HCT116 (cell line): ENCODE results near the gene MTHFS. TPM values are rescaled to one million over a fixed set of nuclear protein-coding genes. Genes with fewer than 3 reads are reported as not detected.

Experiments used
- ATAC-seq: fragments of 200-7000 bp; cut with Tn5 transposase; 2 replicates; pipeline ENCODE4 v1.9.1; 2020; ENCODE audit warnings: mild to moderate bottlenecking, moderate library complexity
- BruUV-seq: library from RNA; stranded (reverse); fragments of 400-500 nt; replicated peaks from 2 replicates; lab custom pipeline; 2021; lab: Mats Ljungman, UMichigan
- CTCF ChIA-PET: fragments of 300-600 bp; sonication (Branson Sonifier 250); formaldehyde crosslinking; loops from one replicate; lab custom pipeline; 2021; ENCODE audit warnings: antibody characterized with exemption; lab: Charles Lee
- POLR2A ChIA-PET: fragments of 300-600, 350-600 bp; sonication (Branson Sonifier 250); formaldehyde crosslinking; loops from one replicate; lab custom pipeline; 2021; ENCODE audit warnings: antibody characterized with exemption; lab: Charles Lee
- RAD21 ChIA-PET, 2 experiments: fragments of 300-600 bp; sonication (Branson Sonifier 250); formaldehyde crosslinking; loops; one replicate each; lab custom pipeline; 2023; ENCODE audit warnings: low total read pairs in 2 of 2; ENCODE audit not compliant: uncharacterized antibody in 2 of 2, unreplicated experiment in 2 of 2, low non-redundant PET in 1 of 2; lab: Charles Lee
- DNase-seq: peaks from one replicate; pipeline ENCODE4 v3.0.0-alpha.2; 2010; ENCODE audit warnings: low read depth, low spot score
- H2AFZ ChIP-seq: fragments of 200-600 bp; shearing (Covaris generic), sonication (generic); 2 replicates; pipeline ENCODE4 v1.6.1; 2017; ENCODE audit warnings: low read depth, mixed run types, mixed read lengths, antibody characterized with exemption, low read length; ENCODE audit not compliant: poor library complexity, severe bottlenecking
- H3K27ac ChIP-seq: 2 replicates; pipeline ENCODE4 v1.5.1; 2012; ENCODE audit warnings: low read depth, low read length
- H3K27me3 ChIP-seq: fragments of 200-600 bp; sonication (generic); 2 replicates; pipeline ENCODE4 v1.6.1; 2016; ENCODE audit warnings: mixed run types, low read length, mixed read lengths; ENCODE audit not compliant: insufficient read depth
- H3K36me3 ChIP-seq, 2 experiments: fragments of 200-500 bp in 1 of 2; fragments of 200-600 bp in 1 of 2; sonication (Bioruptor generic) in 1 of 2; sonication (generic) in 1 of 2; 2 replicates each; pipeline versions ENCODE4 v1.5.1 to v1.6.1; 2014 to 2016; ENCODE audit warnings: low read length in 2 of 2, inconsistent platforms in 1 of 2, mixed read lengths in 1 of 2, mixed run types in 1 of 2; ENCODE audit not compliant: insufficient read depth in 2 of 2, control insufficient read depth in 1 of 2
- H3K4me1 ChIP-seq, 2 experiments: fragments of 200-600 bp in 1 of 2; sonication (generic) in 1 of 2; 2 replicates each; pipeline versions ENCODE4 v1.5.1 to v1.6.1; 2012 to 2017; ENCODE audit warnings: low read length in 2 of 2, inconsistent platforms in 1 of 2, mild to moderate bottlenecking in 1 of 2, mixed read lengths in 1 of 2, mixed run types in 1 of 2, moderate library complexity in 1 of 2; ENCODE audit not compliant: insufficient read depth in 2 of 2, control insufficient read depth in 1 of 2
- H3K4me2 ChIP-seq: fragments of 200-600 bp; sonication (generic); 2 replicates; pipeline ENCODE4 v1.6.1; 2017; ENCODE audit warnings: mixed run types, low read length, mixed read lengths
- H3K4me3 ChIP-seq, 2 experiments: fragments of 200-600 bp in 1 of 2; sonication (generic) in 1 of 2; replicated peaks in 1 of 2; 2 replicates each; pipeline ENCODE4 v1.5.1; 2011 to 2016; ENCODE audit warnings: low read length in 2 of 2, control low read depth in 1 of 2, low read depth in 1 of 2, mild to moderate bottlenecking in 1 of 2, mixed read lengths in 1 of 2, mixed run types in 1 of 2
- H3K79me2 ChIP-seq: fragments of 200-600 bp; sonication (generic); 2 replicates; pipeline ENCODE4 v1.6.1; 2017; ENCODE audit warnings: mild to moderate bottlenecking, mixed run types, low read length, moderate library complexity, mixed read lengths; ENCODE audit not compliant: insufficient read depth
- H3K9ac ChIP-seq: fragments of 200-600 bp; sonication (generic); 2 replicates; pipeline ENCODE4 v1.6.1; 2016; ENCODE audit warnings: low read length, mixed read lengths
- H3K9me2 ChIP-seq: fragments of 200-600 bp; sonication (generic), shearing (Covaris generic); 2 replicates; pipeline ENCODE4 v1.6.1; 2017; ENCODE audit warnings: mixed run types, mild to moderate bottlenecking, moderate library complexity; ENCODE audit not compliant: insufficient read depth
- H3K9me3 ChIP-seq, 2 experiments: fragments of 200-500 bp in 1 of 2; fragments of 200-600 bp in 1 of 2; sonication (Bioruptor generic) in 1 of 2; sonication (generic) in 1 of 2; 2 replicates each; pipeline ENCODE4 v1.6.1; 2014 to 2017; ENCODE audit warnings: low read length in 2 of 2, mixed read lengths in 2 of 2, inconsistent platforms in 1 of 2, low read depth in 1 of 2, mild to moderate bottlenecking in 1 of 2, mixed run types in 1 of 2, moderate library complexity in 1 of 2; ENCODE audit not compliant: control insufficient read depth in 1 of 2, insufficient read depth in 1 of 2
- H4K20me1 ChIP-seq: fragments of 200-600 bp; sonication (generic), shearing (Covaris generic); 2 replicates; pipeline ENCODE4 v1.6.1; 2017; ENCODE audit warnings: mixed run types, mild to moderate bottlenecking, moderate library complexity; ENCODE audit not compliant: insufficient read depth
- CBX3 ChIP-seq: IDR thresholded peaks from 2 replicates; pipeline ENCODE4 v1.6.1; 2012; ENCODE audit warnings: low read depth
- CEBPB ChIP-seq: IDR thresholded peaks from 2 replicates; pipeline ENCODE4 v1.6.1; 2012; ENCODE audit warnings: low read depth
- EGR1 ChIP-seq: IDR thresholded peaks from 2 replicates; pipeline ENCODE4 v1.6.1; 2012; ENCODE audit warnings: low read depth
- ELF1 ChIP-seq: IDR thresholded peaks from 2 replicates; pipeline ENCODE4 v1.6.1; 2012; ENCODE audit warnings: low read depth, borderline replicate concordance
- EZH2phosphoT487 ChIP-seq: fragments of 200-600 bp; IDR thresholded peaks from 2 replicates; pipeline ENCODE4 v1.6.1; 2018; ENCODE audit warnings: antibody characterized with exemption, borderline replicate concordance
- FOSL1 ChIP-seq: IDR thresholded peaks from 2 replicates; pipeline ENCODE4 v1.6.1; 2012; ENCODE audit warnings: low read depth
- JUND ChIP-seq: IDR thresholded peaks from 2 replicates; pipeline ENCODE4 v1.6.1; 2012
- POLR2A ChIP-seq: IDR thresholded peaks from 2 replicates; pipeline ENCODE4 v1.7.0; 2011; ENCODE audit warnings: borderline replicate concordance; ENCODE audit not compliant: insufficient read depth, insufficient read length; ENCODE audit errors: extremely low read depth
- POLR2AphosphoS5 ChIP-seq: IDR thresholded peaks from 2 replicates; pipeline ENCODE4 v1.6.1; 2011; ENCODE audit warnings: mild to moderate bottlenecking, low read depth, low read length, moderate library complexity
- RAD21 ChIP-seq: IDR thresholded peaks from 2 replicates; pipeline ENCODE4 v1.6.1; 2012; ENCODE audit warnings: low read depth, mild to moderate bottlenecking
- SIN3A ChIP-seq: IDR thresholded peaks from 2 replicates; pipeline ENCODE4 v1.6.1; 2012; ENCODE audit warnings: low read depth
- SP1 ChIP-seq: IDR thresholded peaks from 2 replicates; pipeline ENCODE4 v1.6.1; 2012; ENCODE audit warnings: low read depth
- TCF7L2 ChIP-seq: IDR thresholded peaks from 2 replicates; pipeline ENCODE4 v1.7.0; 2011; ENCODE audit warnings: borderline replicate concordance, inconsistent platforms; ENCODE audit not compliant: insufficient read depth, insufficient read length; ENCODE audit errors: extremely low read depth
- YY1 ChIP-seq: IDR thresholded peaks from 2 replicates; pipeline ENCODE4 v1.6.1; 2011; ENCODE audit warnings: low read length, low read depth, moderate library complexity, mild to moderate bottlenecking; ENCODE audit not compliant: insufficient replicate concordance; ENCODE audit errors: extremely low read depth
- ZFX ChIP-seq: fragments of 450-650 bp; IDR thresholded peaks from 2 replicates; pipeline ENCODE4 v1.6.1; 2017
- ZNF274 ChIP-seq: fragments of 200-500 bp; sonication (Bioruptor generic); IDR thresholded peaks from 2 replicates; pipeline ENCODE4 v1.6.1; 2014; ENCODE audit warnings: mild to moderate bottlenecking, low read depth, low read length, inconsistent platforms
- intact Hi-C: fragments of 100-400 bp; cut with micrococcal nuclease; formaldehyde crosslinking; loops from 2 replicates; pipeline ENCODE4 v1.10.0; 2022
- total RNA-seq: library from RNA; stranded (reverse); gene quantifications from one replicate; pipeline ENCODE4 v1.2.1, GENCODE V29; 2021; ENCODE audit not compliant: unreplicated experiment
- TF ChIP-seq, protein P1 (sequence below): IDR thresholded peaks from 2 replicates; pipeline ENCODE4 v1.6.1; 2012
- TF ChIP-seq, protein P2 (sequence below), 3 experiments: fragments of 200-600 bp in 1 of 3; sonication (generic) in 1 of 3; IDR thresholded peaks in 2 of 3; conservative IDR thresholded peaks in 1 of 3; 2 replicates each; pipeline ENCODE4 v1.5.1; 2012 to 2017; ENCODE audit warnings: low read depth in 2 of 3, low read length in 2 of 3, antibody characterized with exemption in 1 of 3, borderline replicate concordance in 1 of 3, control low read depth in 1 of 3, mild to moderate bottlenecking in 1 of 3, mixed read lengths in 1 of 3, mixed run types in 1 of 3, moderate library complexity in 1 of 3; ENCODE audit not compliant: insufficient read depth in 1 of 3
- TF ChIP-seq, protein P3 (sequence below): IDR thresholded peaks from 2 replicates; pipeline ENCODE4 v1.6.1; 2012
- TF ChIP-seq, protein P4 (sequence below): IDR thresholded peaks from 2 replicates; pipeline ENCODE4 v1.6.1; 2012; ENCODE audit warnings: low read depth

Gene MTHFS
- total RNA-seq, 1 experiment from 2014 or later: 30.5 TPM

DNA sequence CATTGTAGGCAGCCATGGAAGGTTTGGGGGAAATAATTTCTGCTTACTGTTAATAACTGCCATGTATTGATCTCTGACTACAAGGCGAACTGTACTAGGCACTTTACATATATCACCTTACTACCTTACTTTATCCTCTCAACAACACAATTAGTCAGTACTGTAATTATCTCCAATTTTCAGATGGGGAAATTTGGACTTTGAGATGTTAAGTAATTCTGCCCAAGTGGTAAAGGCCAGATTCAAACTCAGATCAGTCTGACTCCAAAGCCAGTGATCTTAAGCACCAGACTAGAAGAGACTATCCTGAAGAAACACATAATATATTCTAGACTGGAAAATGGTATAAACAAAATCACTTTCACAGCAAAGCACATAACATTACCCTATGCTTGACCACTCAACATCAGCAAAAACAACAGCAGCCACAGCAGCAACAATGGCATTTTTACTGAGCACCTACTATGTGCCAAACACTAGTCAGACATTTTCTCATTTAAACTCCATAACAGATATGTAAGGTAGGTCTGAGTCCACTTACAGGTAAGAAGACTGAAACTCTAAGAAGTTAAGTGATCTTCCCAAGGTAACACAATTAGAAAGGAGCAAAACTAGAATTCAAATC is 13.1 kb downstream of the MTHFS start:
- Histone ChIP-seq H3K9me3 (peaks cover 0 to 12% of the 10 kb centered on the region in 2 experiments; a peak in 3 of 4 replicates), H3K9me2 (no peaks in the 10 kb centered on the region), H3K36me3 (peaks cover 13 to 45% of the 10 kb centered on the region in 2 experiments), H3K79me2 (peaks cover 24% of the 10 kb centered on the region), H3K4me3 (no peak overlapping the region), H2AFZ (no peak overlapping the region), H3K27me3 (no peaks in the 10 kb centered on the region), H4K20me1 (no peaks in the 10 kb centered on the region), H3K9ac (no peak overlapping the region), H3K4me2 (no peak overlapping the region), H3K27ac (no peak overlapping the region), H3K4me1 (no peaks in the 10 kb centered on the region)
- RAD21 ChIA-PET: no interaction called here
- POLR2A ChIA-PET: no interaction called here
- TF ChIP-seq SIN3A (no peak), CEBPB (no peak), RAD21 (no peak), ZFX (no peak), ZNF274 (no peak), EGR1 (no peak), POLR2AphosphoS5 (no peak), ELF1 (no peak), POLR2A (no peak), JUND (no peak), SP1 (no peak), EZH2phosphoT487 (no peak), YY1 (no peak), CBX3 (no peak), TCF7L2 (no peak), FOSL1 (no peak)
- TF ChIP-seq, protein P1, sequence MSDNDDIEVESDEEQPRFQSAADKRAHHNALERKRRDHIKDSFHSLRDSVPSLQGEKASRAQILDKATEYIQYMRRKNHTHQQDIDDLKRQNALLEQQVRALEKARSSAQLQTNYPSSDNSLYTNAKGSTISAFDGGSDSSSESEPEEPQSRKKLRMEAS: no peak
- TF ChIP-seq, protein P2, sequence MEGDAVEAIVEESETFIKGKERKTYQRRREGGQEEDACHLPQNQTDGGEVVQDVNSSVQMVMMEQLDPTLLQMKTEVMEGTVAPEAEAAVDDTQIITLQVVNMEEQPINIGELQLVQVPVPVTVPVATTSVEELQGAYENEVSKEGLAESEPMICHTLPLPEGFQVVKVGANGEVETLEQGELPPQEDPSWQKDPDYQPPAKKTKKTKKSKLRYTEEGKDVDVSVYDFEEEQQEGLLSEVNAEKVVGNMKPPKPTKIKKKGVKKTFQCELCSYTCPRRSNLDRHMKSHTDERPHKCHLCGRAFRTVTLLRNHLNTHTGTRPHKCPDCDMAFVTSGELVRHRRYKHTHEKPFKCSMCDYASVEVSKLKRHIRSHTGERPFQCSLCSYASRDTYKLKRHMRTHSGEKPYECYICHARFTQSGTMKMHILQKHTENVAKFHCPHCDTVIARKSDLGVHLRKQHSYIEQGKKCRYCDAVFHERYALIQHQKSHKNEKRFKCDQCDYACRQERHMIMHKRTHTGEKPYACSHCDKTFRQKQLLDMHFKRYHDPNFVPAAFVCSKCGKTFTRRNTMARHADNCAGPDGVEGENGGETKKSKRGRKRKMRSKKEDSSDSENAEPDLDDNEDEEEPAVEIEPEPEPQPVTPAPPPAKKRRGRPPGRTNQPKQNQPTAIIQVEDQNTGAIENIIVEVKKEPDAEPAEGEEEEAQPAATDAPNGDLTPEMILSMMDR (IDR thresholded peaks at IDR 0.05 in 2 of 3, conservative IDR thresholded peaks at IDR 0.05 in 1 of 3; ENCODE audit: borderline replicate concordance in 1 of 3, insufficient read depth in 1 of 3, low read depth in 2 of 3, low read length in 2 of 3): no peak
- TF ChIP-seq, protein P3, sequence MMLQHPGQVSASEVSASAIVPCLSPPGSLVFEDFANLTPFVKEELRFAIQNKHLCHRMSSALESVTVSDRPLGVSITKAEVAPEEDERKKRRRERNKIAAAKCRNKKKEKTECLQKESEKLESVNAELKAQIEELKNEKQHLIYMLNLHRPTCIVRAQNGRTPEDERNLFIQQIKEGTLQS: no peak
- TF ChIP-seq, protein P4, sequence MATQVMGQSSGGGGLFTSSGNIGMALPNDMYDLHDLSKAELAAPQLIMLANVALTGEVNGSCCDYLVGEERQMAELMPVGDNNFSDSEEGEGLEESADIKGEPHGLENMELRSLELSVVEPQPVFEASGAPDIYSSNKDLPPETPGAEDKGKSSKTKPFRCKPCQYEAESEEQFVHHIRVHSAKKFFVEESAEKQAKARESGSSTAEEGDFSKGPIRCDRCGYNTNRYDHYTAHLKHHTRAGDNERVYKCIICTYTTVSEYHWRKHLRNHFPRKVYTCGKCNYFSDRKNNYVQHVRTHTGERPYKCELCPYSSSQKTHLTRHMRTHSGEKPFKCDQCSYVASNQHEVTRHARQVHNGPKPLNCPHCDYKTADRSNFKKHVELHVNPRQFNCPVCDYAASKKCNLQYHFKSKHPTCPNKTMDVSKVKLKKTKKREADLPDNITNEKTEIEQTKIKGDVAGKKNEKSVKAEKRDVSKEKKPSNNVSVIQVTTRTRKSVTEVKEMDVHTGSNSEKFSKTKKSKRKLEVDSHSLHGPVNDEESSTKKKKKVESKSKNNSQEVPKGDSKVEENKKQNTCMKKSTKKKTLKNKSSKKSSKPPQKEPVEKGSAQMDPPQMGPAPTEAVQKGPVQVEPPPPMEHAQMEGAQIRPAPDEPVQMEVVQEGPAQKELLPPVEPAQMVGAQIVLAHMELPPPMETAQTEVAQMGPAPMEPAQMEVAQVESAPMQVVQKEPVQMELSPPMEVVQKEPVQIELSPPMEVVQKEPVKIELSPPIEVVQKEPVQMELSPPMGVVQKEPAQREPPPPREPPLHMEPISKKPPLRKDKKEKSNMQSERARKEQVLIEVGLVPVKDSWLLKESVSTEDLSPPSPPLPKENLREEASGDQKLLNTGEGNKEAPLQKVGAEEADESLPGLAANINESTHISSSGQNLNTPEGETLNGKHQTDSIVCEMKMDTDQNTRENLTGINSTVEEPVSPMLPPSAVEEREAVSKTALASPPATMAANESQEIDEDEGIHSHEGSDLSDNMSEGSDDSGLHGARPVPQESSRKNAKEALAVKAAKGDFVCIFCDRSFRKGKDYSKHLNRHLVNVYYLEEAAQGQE: no peak
- DNase-seq: no peak
- intact Hi-C loops: no loop called here
- BruUV-seq: no TSS peak
- ATAC-seq: no peak
- CTCF ChIA-PET: no interaction called here
